Dorsolateral prefrontal cortex (tissue), 118 donors: ENCODE data around the gene PRAMEF6. TPM values are rescaled to one million over a fixed set of nuclear protein-coding genes. Genes with fewer than 3 reads are reported as not detected.

ENCODE experiments used
- total RNA-seq, 120 experiments: library from RNA; stranded (reverse); gene quantifications; one replicate each; pipeline versions ENCODE4 v1.2.3 to v1.2.4, GENCODE V29; 2022

PRAMEF6 gene
- total RNA-seq, 120 experiments from 2014 or later = not detected

Other genes starting within 250 kb of the PRAMEF6 start
- gene AADACL3, start 231.5 kb downstream of the PRAMEF6 start, total RNA-seq = not detected
- 1 to 10 TPM in 1 of 120 experiments, under 1 TPM in 6, not detected in 113; 0.17 to 1.1 (median 0.55) TPM for gene CFAP107, start 201.4 kb downstream of the PRAMEF6 start, total RNA-seq
- not detected for gene PRAMEF12, start 173.8 kb downstream of the PRAMEF6 start, total RNA-seq
- gene PRAMEF1, start 156.2 kb downstream of the PRAMEF6 start, total RNA-seq = not detected
- gene PRAMEF11, start 116.2 kb downstream of the PRAMEF6 start, total RNA-seq = not detected
- gene HNRNPCL1, start 98.9 kb downstream of the PRAMEF6 start, total RNA-seq = not detected
- not detected for gene PRAMEF2, start 90.5 kb downstream of the PRAMEF6 start, total RNA-seq
- gene PRAMEF4, start 61.4 kb downstream of the PRAMEF6 start, total RNA-seq = not detected
- gene PRAMEF10, start 49.3 kb downstream of the PRAMEF6 start, total RNA-seq = not detected
- not detected for gene PRAMEF7, start 31.0 kb downstream of the PRAMEF6 start, total RNA-seq
- not detected for gene PRAMEF27, start 109.0 kb upstream of the PRAMEF6 start, total RNA-seq
- gene HNRNPCL3, start 113.2 kb upstream of the PRAMEF6 start, total RNA-seq = not detected
- gene PRAMEF25, start 123.2 kb upstream of the PRAMEF6 start, total RNA-seq = not detected
- gene HNRNPCL2, start 169.3 kb upstream of the PRAMEF6 start, total RNA-seq = not detected
- not detected for gene PRAMEF26, start 208.4 kb upstream of the PRAMEF6 start, total RNA-seq
- not detected for gene HNRNPCL4, start 218.1 kb upstream of the PRAMEF6 start, total RNA-seq
- not detected for gene PRAMEF9, start 224.3 kb upstream of the PRAMEF6 start, total RNA-seq